Neural progenitor cell (in vitro differentiated cells): Measurements from ENCODE around the gene GNG7. TPM values are rescaled to one million over a fixed set of nuclear protein-coding genes. Genes with fewer than 3 reads are reported as not detected.

ENCODE experiments used
- DNase-seq: peaks from one replicate; pipeline ENCODE4 v3.0.0-alpha.2; 2016; ENCODE audit warnings: low spot score
- H2AFZ ChIP-seq: fragments of 200-600 bp; sonication (generic); replicated peaks from 2 replicates; pipeline ENCODE4 v1.6.1; 2016; ENCODE audit warnings: antibody characterized with exemption
- H3F3A ChIP-seq: fragments of 200-600 bp; sonication (generic); 2 replicates; pipeline ENCODE4 v1.6.1; 2016; ENCODE audit warnings: antibody characterized with exemption, low read depth
- H3K27ac ChIP-seq: fragments of 200-600 bp; sonication (generic); 2 replicates; pipeline ENCODE4 v1.5.1; 2016; ENCODE audit warnings: mild to moderate bottlenecking
- H3K27me3 ChIP-seq: fragments of 200-600 bp; sonication (generic); 2 replicates; pipeline ENCODE4 v1.6.1; 2016; ENCODE audit warnings: mild to moderate bottlenecking, moderate library complexity
- H3K36me3 ChIP-seq: fragments of 200-600 bp; sonication (generic); 2 replicates; pipeline ENCODE4 v1.5.1; 2016
- H3K4me1 ChIP-seq: fragments of 200-600 bp; sonication (generic); 2 replicates; pipeline ENCODE4 v1.6.1; 2016; ENCODE audit warnings: mixed run types
- H3K4me2 ChIP-seq: fragments of 200-600 bp; sonication (generic); 2 replicates; pipeline ENCODE4 v1.6.1; 2016
- H3K4me3 ChIP-seq: fragments of 200-600 bp; sonication (generic); 2 replicates; pipeline ENCODE4 v1.5.1; 2016
- H3K79me2 ChIP-seq: fragments of 200-600 bp; sonication (generic); 2 replicates; pipeline ENCODE4 v1.6.1; 2016; ENCODE audit warnings: low read depth
- H3K9ac ChIP-seq: fragments of 200-600 bp; sonication (generic); 2 replicates; pipeline ENCODE4 v1.6.1; 2016
- H3K9me3 ChIP-seq: fragments of 200-600 bp; sonication (generic); 2 replicates; pipeline ENCODE4 v1.5.1; 2016; ENCODE audit warnings: low read depth
- H4K20me1 ChIP-seq: fragments of 200-600 bp; sonication (generic); 2 replicates; pipeline ENCODE4 v1.6.1; 2016; ENCODE audit warnings: low read depth
- H3K27ac Mint-ChIP-seq: 3 replicates; pipeline ENCODE4 v1.8.0; 2021; ENCODE audit warnings: mixed read lengths
- H3K27me3 Mint-ChIP-seq: 2 replicates; pipeline ENCODE4 v1.8.0; 2022; ENCODE audit warnings: low read depth, mild to moderate bottlenecking, inconsistent platforms, moderate library complexity, mixed read lengths; ENCODE audit not compliant: insufficient read depth
- H3K36me3 Mint-ChIP-seq: 3 replicates; pipeline ENCODE4 v1.8.0; 2021; ENCODE audit warnings: mixed read lengths
- H3K4me1 Mint-ChIP-seq: 3 replicates; pipeline ENCODE4 v1.8.0; 2021; ENCODE audit warnings: mixed read lengths
- H3K4me3 Mint-ChIP-seq: 3 replicates; pipeline ENCODE4 v1.8.0; 2021; ENCODE audit warnings: mild to moderate bottlenecking, moderate library complexity, mixed read lengths
- H3K9me3 Mint-ChIP-seq: 3 replicates; pipeline ENCODE4 v1.8.0; 2020; ENCODE audit warnings: mixed read lengths
- CTCF ChIP-seq: fragments of 200-600 bp; sonication (generic); IDR thresholded peaks from 2 replicates; pipeline ENCODE4 v1.5.1; 2017; ENCODE audit warnings: antibody characterized with exemption, mild to moderate bottlenecking
- EZH2 ChIP-seq: fragments of 200-600 bp; sonication (generic); IDR thresholded peaks from 2 replicates; pipeline ENCODE4 v1.6.1; 2017; ENCODE audit warnings: antibody characterized with exemption, mild to moderate bottlenecking, moderate library complexity
- EZH2phosphoT487 ChIP-seq: fragments of 200-600 bp; sonication (generic); IDR thresholded peaks from 2 replicates; pipeline ENCODE4 v1.6.1; 2017; ENCODE audit warnings: antibody characterized with exemption
- total RNA-seq: library from RNA; depleted of rRNA; stranded (reverse); fragments of >200 nt; gene quantifications from 2 replicates; pipeline ENCODE4 v1.2.3, GENCODE V29; 2015; ENCODE audit warnings: low replicate concordance

GNG7 gene
- total RNA-seq, 1 donor from 2014 or later = 7.0 TPM

- H3K79me2 ChIP-seq = no peaks in the 10 kb centered on the region
- H3K27me3 Mint-ChIP-seq = no peaks in the 10 kb centered on the region
- no peaks in the 10 kb centered on the region for H3K9me3 ChIP-seq
- peaks cover 14% of the 10 kb centered on the region for H3K4me1 ChIP-seq
- H3K36me3 Mint-ChIP-seq = no peaks in the 10 kb centered on the region
- H3K9ac ChIP-seq = no peak overlapping the region
- TF ChIP-seq EZH2 = no peak
- no peak for TF ChIP-seq EZH2phosphoT487
- TF ChIP-seq CTCF = no peak
- no peak overlapping the region for H3K4me3 ChIP-seq
- no peak overlapping the region for H2AFZ ChIP-seq
- no peak overlapping the region for H3K4me2 ChIP-seq
- no peaks in the 10 kb centered on the region for H3F3A ChIP-seq
- H3K27ac Mint-ChIP-seq = no peak overlapping the region
- no peak overlapping the region for H3K27ac ChIP-seq
- H3K27me3 ChIP-seq = no peaks in the 10 kb centered on the region
- H3K9me3 Mint-ChIP-seq = no peaks in the 10 kb centered on the region
- H3K4me3 Mint-ChIP-seq = no peak overlapping the region
- peaks cover 15% of the 10 kb centered on the region for H3K4me1 Mint-ChIP-seq
- no peaks in the 10 kb centered on the region for H3K36me3 ChIP-seq
- H4K20me1 ChIP-seq = no peaks in the 10 kb centered on the region
- no peak for DNase-seq
Measured at GRCh38 chr19:2514981-2515518, 187.4 kb downstream of the GNG7 start.

- Histone ChIP-seq H3F3A (no peaks in the 10 kb centered on the region), H3K4me1 (peaks cover 9% of the 10 kb centered on the region), H3K27me3 (no peaks in the 10 kb centered on the region), H3K36me3 (no peaks in the 10 kb centered on the region), H3K4me2 (no peak overlapping the region), H3K9ac (no peak overlapping the region), H3K27ac (peak overlapping the region; percentile 6), H4K20me1 (no peaks in the 10 kb centered on the region), H3K9me3 (no peaks in the 10 kb centered on the region), H3K79me2 (no peaks in the 10 kb centered on the region), H3K4me3 (no peak overlapping the region), H2AFZ (no peak overlapping the region)
- no peak overlapping the region for H3K27ac Mint-ChIP-seq
- no peaks in the 10 kb centered on the region for H3K27me3 Mint-ChIP-seq
- DNase-seq = no peak
- no peaks in the 10 kb centered on the region for H3K36me3 Mint-ChIP-seq
- H3K4me3 Mint-ChIP-seq = no peak overlapping the region
- no peaks in the 10 kb centered on the region for H3K9me3 Mint-ChIP-seq
- H3K4me1 Mint-ChIP-seq = peaks cover 6% of the 10 kb centered on the region
- TF ChIP-seq CTCF (no peak), EZH2phosphoT487 (no peak), EZH2 (no peak)
Measured at GRCh38 chr19:2512523-2513431, 189.7 kb downstream of the GNG7 start.

DNA sequence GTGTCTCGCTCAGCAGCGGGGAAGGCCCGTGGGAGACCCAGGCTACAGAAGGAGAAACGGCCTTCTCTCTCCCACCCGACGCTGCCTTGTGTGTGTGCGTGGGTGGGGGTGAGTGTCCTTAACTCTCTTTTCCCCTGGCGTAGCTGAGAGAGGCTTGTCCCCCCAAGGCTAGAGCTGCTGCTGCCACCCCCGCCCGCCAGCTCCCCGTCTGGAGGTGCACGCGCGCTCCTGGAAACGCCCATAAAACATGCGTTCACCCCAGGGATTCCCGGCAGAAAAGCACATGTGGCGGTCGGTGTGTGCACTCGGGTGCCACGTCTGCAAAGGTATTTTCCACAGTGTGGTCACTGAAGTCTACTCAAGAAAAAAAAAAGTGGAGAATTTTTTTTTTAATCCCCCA lies 190.5 kb downstream of the GNG7 start:
- no peak overlapping the region for H3K4me3 ChIP-seq
- no peaks in the 10 kb centered on the region for H3F3A ChIP-seq
- H3K4me2 ChIP-seq = no peak overlapping the region
- no peak overlapping the region for H3K9ac ChIP-seq
- TF ChIP-seq EZH2phosphoT487 = no peak
- no peak for TF ChIP-seq CTCF
- no peak for TF ChIP-seq EZH2
- Mint-ChIP-seq H3K4me1 (peaks cover 6% of the 10 kb centered on the region), H3K9me3 (no peaks in the 10 kb centered on the region), H3K36me3 (no peaks in the 10 kb centered on the region), H3K27ac (no peak overlapping the region), H3K27me3 (no peaks in the 10 kb centered on the region), H3K4me3 (no peak overlapping the region)
- H3K27ac ChIP-seq = no peak overlapping the region
- no peaks in the 10 kb centered on the region for H3K36me3 ChIP-seq
- H4K20me1 ChIP-seq = no peaks in the 10 kb centered on the region
- DNase-seq = no peak
- no peaks in the 10 kb centered on the region for H3K9me3 ChIP-seq
- no peaks in the 10 kb centered on the region for H3K27me3 ChIP-seq
- H3K4me1 ChIP-seq = peaks cover 7% of the 10 kb centered on the region
- no peak overlapping the region for H2AFZ ChIP-seq
- no peaks in the 10 kb centered on the region for H3K79me2 ChIP-seq
